Coronary artery (tissue), 2 donors: ENCODE results near the gene COL27A1.

Experiments
- DNase-seq: peaks from one replicate; pipeline ENCODE4 v3.0.0-alpha.2; 2017; ENCODE audit warnings: low spot score
- H3K27ac ChIP-seq, 2 donors: fragments of 200-600 bp; sonication (generic); one replicate each; pipeline ENCODE4 v1.5.1; 2016 to 2019
- H3K4me3 ChIP-seq: fragments of 200-600 bp; sonication (generic); 2 replicates; pipeline ENCODE4 v1.5.1; 2016; ENCODE audit warnings: mild to moderate bottlenecking, moderate library complexity
- CTCF ChIP-seq: fragments of 200-600 bp; sonication (generic); IDR thresholded peaks from one replicate; pipeline ENCODE4 v1.5.1; 2019; ENCODE audit warnings: antibody characterized with exemption

The COL27A1 gene

GRCh38 chr9:114350636-114351401 is 195.5 kb downstream of the COL27A1 start:
- Histone ChIP-seq H3K27ac (no peak overlapping the region), H3K4me3 (no peak overlapping the region)
- TF ChIP-seq CTCF, result no peak
- no peak for DNase-seq

- no peak for DNase-seq
- H3K4me3 ChIP-seq, result no peak overlapping the region
- H3K27ac ChIP-seq, result no peak overlapping the region
- TF ChIP-seq CTCF, result no peak
Observed at GRCh38 chr9:114351932-114352331, 196.6 kb downstream of the COL27A1 start.

GRCh38 chr9:114355821-114356220 is 200.5 kb downstream of the COL27A1 start:
- Histone ChIP-seq H3K4me3 (no peak overlapping the region), H3K27ac (no peak overlapping the region)
- TF ChIP-seq CTCF, result no peak

GRCh38 chr9:114356792-114357191 is 201.5 kb downstream of the COL27A1 start:
- no peak for TF ChIP-seq CTCF
- Histone ChIP-seq H3K4me3 (no peak overlapping the region), H3K27ac (no peak overlapping the region)
- no peak for DNase-seq

More at GRCh38 chr9:114355821-114356220, 200.5 kb downstream of the COL27A1 start:
- DNase-seq, result no peak

- H3K27ac ChIP-seq, result no peak overlapping the region
- no peak for TF ChIP-seq CTCF
- no peak for DNase-seq
Observed at GRCh38 chr9:114357360-114357759, 202.0 kb downstream of the COL27A1 start.

GRCh38 chr9:114357911-114358328 is 202.6 kb downstream of the COL27A1 start:
- no peak for DNase-seq
- Histone ChIP-seq H3K4me3 (no peak overlapping the region), H3K27ac (no peak overlapping the region)
- TF ChIP-seq CTCF, result no peak

More at GRCh38 chr9:114357360-114357759, 202.0 kb downstream of the COL27A1 start:
- no peak overlapping the region for H3K4me3 ChIP-seq

GRCh38 chr9:114359801-114360200 is 204.5 kb downstream of the COL27A1 start:
- no peak for TF ChIP-seq CTCF
- H3K27ac ChIP-seq, result no peak overlapping the region
- no peak overlapping the region for H3K4me3 ChIP-seq
- no peak for DNase-seq
